ENCODE results near the gene ARAP1. TPM values are rescaled to one million over a fixed set of nuclear protein-coding genes. Genes with fewer than 3 reads are reported as not detected.

Gene ARAP1
- total RNA-seq, 1 donor from 2014 or later, result 17.6 TPM

DNA sequence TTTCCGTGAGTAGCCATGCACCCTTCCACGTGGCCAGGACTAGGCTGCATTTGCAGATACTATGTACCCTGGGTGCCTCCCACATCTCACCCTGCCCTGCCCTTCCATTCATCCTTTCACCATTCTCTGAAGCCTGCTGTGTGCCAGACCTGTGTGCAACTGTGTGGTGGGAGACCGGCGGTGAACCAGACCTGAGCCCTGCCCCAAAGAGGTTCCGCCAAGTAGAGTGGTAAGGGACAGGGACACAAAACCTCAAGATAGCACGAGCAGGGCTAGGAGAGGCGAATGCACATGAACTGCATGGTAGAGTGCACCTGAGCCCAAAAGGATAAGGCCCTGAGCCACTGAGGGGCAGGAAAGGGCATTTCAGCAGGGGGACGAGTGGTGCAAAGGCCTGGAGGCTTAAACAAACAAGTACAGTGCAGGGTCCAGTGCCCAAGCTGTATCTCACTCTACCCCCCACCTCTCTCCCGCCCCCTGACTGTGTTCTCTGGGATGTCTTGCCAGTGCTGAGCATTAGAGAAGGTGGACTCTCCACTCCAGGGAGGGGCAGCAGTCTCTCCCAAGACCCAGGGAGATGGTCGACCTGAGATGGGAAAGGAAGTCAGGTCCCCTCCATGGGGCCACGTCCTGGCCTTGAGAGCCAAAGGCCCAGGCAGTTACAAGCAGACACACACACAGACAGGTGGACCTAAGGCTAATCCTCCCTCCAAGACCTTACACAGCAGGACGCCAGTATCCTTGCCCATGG, 14.1 kb upstream of the ARAP1 start:
- peaks cover 29% of the 10 kb centered on the region for H3K4me1 Mint-ChIP-seq
- peaks cover 3% of the 10 kb centered on the region for H3K27me3 Mint-ChIP-seq (ENCODE audit: insufficient read depth, low read depth)
- Histone ChIP-seq H3K9me3 (ENCODE audit: low read depth) (no peaks in the 10 kb centered on the region), H3K4me3 (no peak overlapping the region), H3K4me1 (peaks cover 16% of the 10 kb centered on the region), H4K20me1 (ENCODE audit: low read depth) (peaks cover 12% of the 10 kb centered on the region), H3K27ac (no peak overlapping the region), H3F3A (ENCODE audit: low read depth) (peaks cover 6% of the 10 kb centered on the region), H3K9ac (no peak overlapping the region), H2AFZ (replicated peaks) (no peak overlapping the region), H3K36me3 (no peaks in the 10 kb centered on the region), H3K79me2 (ENCODE audit: low read depth) (no peaks in the 10 kb centered on the region), H3K27me3 (no peaks in the 10 kb centered on the region), H3K4me2 (no peak overlapping the region)
- H3K36me3 Mint-ChIP-seq, result no peaks in the 10 kb centered on the region
- no peak overlapping the region for H3K4me3 Mint-ChIP-seq
- no peaks in the 10 kb centered on the region for H3K9me3 Mint-ChIP-seq
- no peak overlapping the region for H3K27ac Mint-ChIP-seq
- TF ChIP-seq EZH2 (IDR thresholded peaks at IDR 0.05) (no peak), EZH2phosphoT487 (IDR thresholded peaks at IDR 0.05) (no peak)
- TF ChIP-seq, protein P1, sequence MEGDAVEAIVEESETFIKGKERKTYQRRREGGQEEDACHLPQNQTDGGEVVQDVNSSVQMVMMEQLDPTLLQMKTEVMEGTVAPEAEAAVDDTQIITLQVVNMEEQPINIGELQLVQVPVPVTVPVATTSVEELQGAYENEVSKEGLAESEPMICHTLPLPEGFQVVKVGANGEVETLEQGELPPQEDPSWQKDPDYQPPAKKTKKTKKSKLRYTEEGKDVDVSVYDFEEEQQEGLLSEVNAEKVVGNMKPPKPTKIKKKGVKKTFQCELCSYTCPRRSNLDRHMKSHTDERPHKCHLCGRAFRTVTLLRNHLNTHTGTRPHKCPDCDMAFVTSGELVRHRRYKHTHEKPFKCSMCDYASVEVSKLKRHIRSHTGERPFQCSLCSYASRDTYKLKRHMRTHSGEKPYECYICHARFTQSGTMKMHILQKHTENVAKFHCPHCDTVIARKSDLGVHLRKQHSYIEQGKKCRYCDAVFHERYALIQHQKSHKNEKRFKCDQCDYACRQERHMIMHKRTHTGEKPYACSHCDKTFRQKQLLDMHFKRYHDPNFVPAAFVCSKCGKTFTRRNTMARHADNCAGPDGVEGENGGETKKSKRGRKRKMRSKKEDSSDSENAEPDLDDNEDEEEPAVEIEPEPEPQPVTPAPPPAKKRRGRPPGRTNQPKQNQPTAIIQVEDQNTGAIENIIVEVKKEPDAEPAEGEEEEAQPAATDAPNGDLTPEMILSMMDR (IDR thresholded peaks at IDR 0.05), result no peak
- DNase-seq (ENCODE audit: low spot score), result no peak

DNA sequence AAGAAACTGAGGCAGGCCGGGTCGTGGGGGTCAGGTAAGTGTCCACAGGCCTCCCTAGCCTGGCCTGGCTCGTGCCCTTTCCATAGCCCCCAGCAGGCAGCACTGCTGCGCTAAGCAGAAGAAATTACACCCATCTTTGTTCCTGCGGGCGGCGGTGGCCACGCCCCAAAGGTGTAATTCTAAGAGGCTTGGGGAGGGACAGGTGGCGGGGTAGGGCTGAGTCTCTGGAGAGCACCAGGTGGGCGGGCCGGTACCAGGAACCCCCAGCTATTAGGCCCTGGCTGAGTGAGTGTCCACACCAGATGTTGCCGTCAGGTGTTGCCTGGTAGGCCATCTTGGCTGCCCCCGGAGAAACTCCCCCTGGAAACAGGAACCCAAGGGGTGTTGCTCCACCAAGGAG, 12.3 kb upstream of the ARAP1 start:
- Histone ChIP-seq H3K9ac (no peak overlapping the region), H2AFZ (replicated peaks) (no peak overlapping the region), H3K27me3 (no peaks in the 10 kb centered on the region), H3K36me3 (no peaks in the 10 kb centered on the region), H3K27ac (no peak overlapping the region), H3K9me3 (ENCODE audit: low read depth) (no peaks in the 10 kb centered on the region), H3K4me3 (no peak overlapping the region), H4K20me1 (ENCODE audit: low read depth) (peaks cover 12% of the 10 kb centered on the region), H3K79me2 (ENCODE audit: low read depth) (no peaks in the 10 kb centered on the region), H3F3A (ENCODE audit: low read depth) (peaks cover 6% of the 10 kb centered on the region), H3K4me2 (peak overlapping the region; percentile 38), H3K4me1 (peaks cover 16% of the 10 kb centered on the region)
- DNase-seq (ENCODE audit: low spot score), result peak; percentile 33
- Mint-ChIP-seq H3K27me3 (ENCODE audit: insufficient read depth, low read depth) (peaks cover 3% of the 10 kb centered on the region), H3K36me3 (peaks cover under 1% of the 10 kb centered on the region), H3K27ac (no peak overlapping the region), H3K9me3 (no peaks in the 10 kb centered on the region), H3K4me1 (peaks cover 29% of the 10 kb centered on the region), H3K4me3 (no peak overlapping the region)
- TF ChIP-seq EZH2phosphoT487 (IDR thresholded peaks at IDR 0.05), result no peak
- TF ChIP-seq, protein P1 (IDR thresholded peaks at IDR 0.05), result peak; percentile 24

DNA sequence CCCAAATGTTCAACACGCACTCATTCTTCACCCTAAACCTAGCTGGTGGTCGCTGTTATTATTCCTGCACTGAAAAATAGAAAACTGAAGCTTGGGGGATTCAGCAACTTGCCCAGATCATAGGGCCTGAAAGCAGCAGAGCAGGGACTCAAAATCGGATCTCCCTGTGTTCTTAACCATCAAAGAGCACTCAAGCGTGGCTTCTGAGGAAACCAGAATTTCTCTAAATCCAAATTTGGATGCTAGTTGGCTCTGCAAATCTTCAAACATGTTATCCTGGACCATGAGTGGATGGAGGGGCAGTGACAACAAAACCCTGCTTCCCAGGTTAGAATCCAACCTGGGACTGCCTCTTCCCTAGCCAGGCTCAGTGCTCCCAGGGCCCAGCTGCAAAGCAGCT, 11.6 kb upstream of the ARAP1 start:
- H3K4me3 ChIP-seq, result no peak overlapping the region
- H3K4me2 ChIP-seq, result peak overlapping the region; percentile 38
- H3K9ac ChIP-seq, result no peak overlapping the region
- Mint-ChIP-seq H3K27me3 (ENCODE audit: insufficient read depth, low read depth) (peaks cover 3% of the 10 kb centered on the region), H3K36me3 (peaks cover 3% of the 10 kb centered on the region), H3K4me3 (no peak overlapping the region), H3K27ac (no peak overlapping the region), H3K9me3 (no peaks in the 10 kb centered on the region), H3K4me1 (peaks cover 29% of the 10 kb centered on the region)
- H3K36me3 ChIP-seq, result no peaks in the 10 kb centered on the region
- peaks cover 14% of the 10 kb centered on the region for H3K4me1 ChIP-seq
- TF ChIP-seq, protein P1 (IDR thresholded peaks at IDR 0.05), result no peak
- TF ChIP-seq EZH2 (IDR thresholded peaks at IDR 0.05) (no peak), EZH2phosphoT487 (IDR thresholded peaks at IDR 0.05) (no peak)
- H3K27ac ChIP-seq, result no peak overlapping the region
- no peaks in the 10 kb centered on the region for H3K9me3 ChIP-seq (ENCODE audit: low read depth)
- no peaks in the 10 kb centered on the region for H3K79me2 ChIP-seq (ENCODE audit: low read depth)
- peaks cover 6% of the 10 kb centered on the region for H3F3A ChIP-seq (ENCODE audit: low read depth)
- no peaks in the 10 kb centered on the region for H3K27me3 ChIP-seq
- H4K20me1 ChIP-seq (ENCODE audit: low read depth), result peaks cover 12% of the 10 kb centered on the region
- no peak overlapping the region for H2AFZ ChIP-seq (replicated peaks)
- DNase-seq (ENCODE audit: low spot score), result no peak
